ENCODE data around the gene SASH1.
A peak's percentile ranks its signal among the peaks of the same experiment; 100 is the strongest.

The SASH1 gene

GRCh38 chr6:148464319-148465010 lies 121.8 kb downstream of the SASH1 start:
- DNase-seq, result peak in 3 of 4 experiments; percentile 4 to 22 (median 16)

DNA sequence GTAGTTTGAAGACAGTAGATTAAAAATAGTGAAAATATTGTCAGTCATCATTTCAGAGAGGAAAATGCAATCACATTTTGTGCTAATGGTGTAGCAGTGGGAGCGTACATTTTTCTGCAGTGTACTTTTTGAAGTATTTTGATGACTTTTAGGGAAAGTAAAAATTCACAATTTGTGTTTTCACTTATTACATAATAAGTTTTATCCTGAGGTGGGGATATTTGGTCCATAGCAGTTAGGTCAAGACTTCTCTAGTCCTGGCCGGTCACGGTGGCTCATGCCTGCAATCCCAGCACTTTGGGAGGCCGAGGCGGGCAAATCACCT lies 122.3 kb downstream of the SASH1 start:
- no peak for DNase-seq

DNA sequence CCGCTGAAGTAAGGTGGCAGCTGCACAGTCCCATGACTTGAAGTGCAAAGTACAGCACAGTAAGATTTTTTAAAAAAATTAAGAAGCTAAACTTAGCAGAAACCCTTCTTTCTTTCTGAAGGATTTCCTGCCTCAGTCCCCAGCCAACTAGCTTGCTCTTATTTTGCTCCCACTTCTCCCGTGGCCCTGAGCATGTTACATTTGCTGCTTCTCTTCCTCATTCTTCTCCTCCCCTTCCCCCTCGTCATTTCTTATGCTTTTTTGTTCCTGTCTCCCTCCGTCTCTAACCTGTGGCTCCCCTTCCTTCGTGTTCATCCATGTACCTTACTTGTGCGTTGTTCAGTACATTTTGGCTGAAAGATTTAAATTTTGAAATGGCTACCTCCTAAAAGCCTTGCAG lies 123.0 kb downstream of the SASH1 start:
- DNase-seq, result no peak

DNA sequence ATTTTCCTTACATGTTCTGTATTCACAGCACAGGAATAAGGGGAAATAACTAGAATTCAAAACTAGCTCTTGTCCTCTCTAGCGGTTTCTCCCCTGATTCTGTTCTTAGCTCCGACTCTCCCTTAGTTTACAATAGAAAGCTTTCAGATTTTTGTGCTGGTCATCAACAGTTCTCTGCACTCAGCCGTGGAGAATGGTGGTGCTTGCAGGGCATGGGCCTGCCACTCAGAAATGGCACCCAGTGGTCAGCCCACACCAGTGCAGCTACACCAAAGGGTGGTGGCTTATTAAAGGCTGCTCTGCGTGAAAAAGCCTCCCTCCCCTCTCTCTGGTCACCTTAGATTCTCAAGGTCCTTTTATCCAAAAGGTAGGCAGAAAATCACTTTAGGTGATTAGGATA lies 123.5 kb downstream of the SASH1 start:
- no peak for DNase-seq

GRCh38 chr6:148467926-148468325 lies 125.3 kb downstream of the SASH1 start:
- DNase-seq, result no peak

DNA sequence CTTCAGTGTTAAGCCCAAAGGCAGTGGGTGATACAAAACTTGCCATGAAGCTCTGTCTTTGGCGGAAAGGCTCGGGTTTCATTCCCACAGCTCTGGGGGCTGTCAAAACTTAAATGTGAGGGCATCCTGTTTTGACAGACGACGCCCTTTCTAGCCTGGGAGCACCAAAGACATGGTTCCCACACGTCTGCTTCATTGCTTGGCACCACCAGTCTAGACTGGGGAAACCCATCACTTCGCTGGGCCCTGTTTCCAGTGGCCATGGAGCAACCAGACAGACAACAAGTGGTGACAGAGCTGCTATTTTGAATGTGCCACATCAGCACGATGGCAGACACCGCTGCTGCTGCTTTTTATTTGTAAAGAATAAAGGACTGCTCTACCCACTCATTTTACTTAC lies 127.5 kb downstream of the SASH1 start:
- DNase-seq, result no peak

DNA sequence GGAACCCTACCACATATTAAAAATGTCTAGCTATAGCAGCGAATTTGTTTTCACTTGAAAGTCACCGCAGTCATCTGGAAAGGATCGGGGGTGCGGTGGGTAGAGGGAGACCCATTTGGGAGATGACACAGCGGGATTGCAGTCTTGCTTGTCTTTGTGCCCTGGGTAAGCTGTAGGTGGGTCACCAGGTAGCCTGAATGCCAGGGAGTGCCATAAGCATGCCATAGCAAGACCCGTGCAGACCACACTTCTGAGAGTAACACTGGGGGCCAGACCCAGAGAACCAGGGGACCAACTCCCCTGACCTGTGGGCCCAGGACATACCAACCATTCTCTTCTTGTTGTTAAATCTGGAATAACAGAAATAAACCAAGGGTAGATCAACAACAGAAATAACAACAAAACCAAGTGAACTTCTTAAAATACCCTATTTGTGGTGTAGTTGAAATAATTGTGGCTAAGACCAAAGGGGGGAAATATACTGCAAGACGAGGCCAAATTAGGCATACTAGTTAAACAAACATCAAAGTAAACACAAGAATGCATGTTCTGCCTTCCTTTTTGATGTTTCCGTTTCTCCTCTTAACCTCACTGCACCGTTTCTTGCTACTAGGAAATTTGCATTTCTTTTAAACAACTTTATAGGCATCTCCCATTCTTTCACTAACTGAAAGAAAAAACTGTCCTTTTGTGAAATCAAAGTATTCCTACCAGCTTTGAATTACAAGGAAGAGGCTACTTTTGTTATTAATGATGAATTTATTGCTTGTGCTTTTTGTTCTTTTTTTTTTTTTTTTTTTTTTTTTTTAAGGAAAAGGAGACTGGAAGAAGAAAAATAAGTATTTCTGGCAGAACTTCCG lies 128.2 kb downstream of the SASH1 start:
- DNase-seq, result no peak

DNA sequence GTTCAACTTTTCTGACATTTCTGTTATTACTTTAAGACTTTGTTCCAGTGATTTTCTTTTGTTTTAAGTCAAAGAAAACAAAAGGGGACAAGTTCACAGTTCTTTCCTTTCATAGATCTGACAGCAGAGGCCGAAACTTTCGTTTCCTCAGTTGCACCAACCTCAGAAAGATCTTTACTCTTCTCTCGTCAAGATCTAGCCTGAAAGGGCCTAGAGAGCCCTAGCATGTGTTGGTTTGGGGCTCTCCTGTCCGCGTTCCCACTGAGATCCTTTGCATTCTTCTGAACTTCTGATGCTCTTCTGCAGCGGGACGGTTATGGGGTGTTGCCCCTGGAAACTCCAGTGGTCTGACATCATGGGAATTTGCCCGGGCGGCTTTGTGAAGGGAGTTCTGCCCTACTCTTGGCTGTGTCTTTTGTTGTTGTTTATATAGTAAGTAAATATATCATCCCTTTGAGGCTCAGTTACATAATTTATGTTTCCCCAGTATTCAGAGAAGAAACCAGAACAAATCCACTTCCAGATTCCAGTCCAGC lies 129.1 kb downstream of the SASH1 start:
- no peak for DNase-seq

- no peak for DNase-seq
Observed at GRCh38 chr6:148472171-148473105, 129.8 kb downstream of the SASH1 start.

DNA sequence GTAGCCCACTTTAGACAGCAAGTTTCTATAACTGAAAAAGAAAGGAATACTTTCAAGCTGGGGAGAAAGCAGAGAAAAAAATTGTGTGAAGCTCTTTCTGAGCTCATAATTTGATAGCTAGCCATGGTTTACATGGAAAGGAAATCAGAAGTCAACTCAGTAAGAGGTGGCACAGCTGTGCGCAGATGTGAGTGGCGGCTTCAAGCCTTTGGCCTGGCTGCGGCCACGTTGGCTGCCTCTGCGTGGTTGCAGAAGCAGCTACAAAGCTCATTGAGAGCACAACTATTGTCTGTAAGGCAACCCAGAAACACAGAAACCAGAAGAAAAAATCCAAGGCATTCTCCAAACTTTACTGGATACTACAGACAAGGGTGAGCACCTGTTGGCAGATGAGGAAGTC lies 136.9 kb downstream of the SASH1 start:
- no peak for DNase-seq

DNA sequence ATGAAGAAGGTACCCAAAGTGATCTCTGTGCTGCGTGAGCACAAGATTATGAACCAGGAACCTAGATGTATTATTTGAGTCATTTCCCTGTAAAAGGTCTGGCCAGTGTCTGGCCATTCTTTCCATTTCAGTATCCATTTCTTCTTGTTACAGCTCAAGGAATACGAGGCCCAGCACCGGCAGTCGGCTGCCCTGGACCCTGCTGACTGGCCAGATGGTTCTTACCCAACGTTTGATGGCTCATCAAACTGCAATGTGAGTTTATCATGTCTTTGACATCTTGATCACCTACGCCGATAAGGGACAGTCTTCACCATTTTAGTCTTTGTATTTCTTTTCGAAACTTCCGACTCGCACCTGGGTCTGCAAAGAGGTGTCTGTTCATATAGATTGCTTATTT lies 144.8 kb downstream of the SASH1 start:
- DNase-seq, result no peak

DNA sequence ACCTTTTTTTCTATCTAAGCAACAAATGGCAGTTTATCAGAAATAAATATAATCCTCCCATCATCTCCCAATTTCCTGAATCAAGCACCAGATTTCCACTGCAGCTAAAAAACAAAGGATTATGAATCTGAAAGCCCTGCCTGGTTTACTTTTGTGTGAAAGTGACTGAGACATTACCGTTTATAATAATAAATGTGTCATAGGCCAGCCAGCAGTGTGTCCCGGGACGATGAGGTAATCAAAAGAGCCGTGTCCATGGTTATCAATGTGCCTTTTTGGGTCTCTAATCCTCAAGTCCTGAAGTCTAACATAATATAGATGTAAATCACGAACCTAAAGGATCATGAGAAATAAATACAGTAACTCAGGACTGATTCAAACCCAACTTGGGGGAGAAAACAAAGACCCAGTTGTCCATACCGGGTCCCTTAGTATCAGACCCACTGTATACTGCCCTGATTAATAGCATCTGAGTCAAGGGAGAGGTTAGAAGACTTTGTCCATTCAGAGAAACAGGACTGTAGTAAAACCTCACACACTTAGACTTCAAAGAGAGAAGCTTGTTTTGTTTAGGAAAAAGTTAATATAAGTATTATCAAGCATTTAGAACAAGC lies 149.1 kb downstream of the SASH1 start:
- DNase-seq, result no peak

- DNase-seq, result no peak
Observed at GRCh38 chr6:148492654-148493290, 150.1 kb downstream of the SASH1 start.

- DNase-seq, result no peak
Observed at GRCh38 chr6:148493424-148493823, 150.8 kb downstream of the SASH1 start.

GRCh38 chr6:148494226-148494625 lies 151.6 kb downstream of the SASH1 start:
- no peak for DNase-seq

DNA sequence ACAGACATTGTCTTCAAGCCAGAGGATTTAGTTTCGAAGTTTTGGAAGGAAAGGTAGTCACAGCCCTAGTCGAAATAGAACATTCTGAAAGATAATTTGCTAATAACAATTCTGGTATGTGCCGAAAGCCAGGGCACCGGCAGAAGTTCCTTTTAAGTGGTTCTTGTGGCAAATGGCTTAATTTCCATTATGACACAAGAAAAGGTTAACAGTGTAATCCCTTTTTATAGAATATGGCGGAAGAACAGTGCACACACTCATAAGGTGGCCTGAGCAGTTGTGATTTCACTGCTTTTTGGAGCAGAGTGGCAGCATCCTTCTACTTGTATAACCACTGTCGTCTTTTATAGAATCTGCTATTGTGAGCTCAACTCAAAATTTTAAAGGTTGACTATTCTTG lies 152.4 kb downstream of the SASH1 start:
- DNase-seq, result no peak

- no peak for DNase-seq
Observed at GRCh38 chr6:148497257-148497656, 154.6 kb downstream of the SASH1 start.

DNA sequence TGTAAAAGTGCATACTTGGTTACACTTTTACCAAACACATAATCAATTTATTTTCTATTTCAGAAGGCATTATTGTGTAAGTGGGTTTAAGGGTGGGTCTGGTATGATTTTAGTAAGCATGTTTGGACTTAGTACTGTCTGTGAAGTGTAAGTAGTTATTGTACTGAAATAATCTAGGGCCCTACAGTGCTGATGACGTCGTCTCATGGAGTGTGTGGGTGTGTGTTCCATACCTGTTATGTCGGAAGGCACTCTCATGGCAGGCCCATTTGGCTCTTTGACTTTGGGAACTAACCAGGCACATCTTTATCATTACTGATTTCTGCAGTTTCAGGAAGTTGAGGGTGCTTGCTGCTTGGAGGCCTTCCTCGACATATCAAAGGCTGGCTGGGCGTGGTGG lies 155.1 kb downstream of the SASH1 start:
- DNase-seq, result no peak

DNA sequence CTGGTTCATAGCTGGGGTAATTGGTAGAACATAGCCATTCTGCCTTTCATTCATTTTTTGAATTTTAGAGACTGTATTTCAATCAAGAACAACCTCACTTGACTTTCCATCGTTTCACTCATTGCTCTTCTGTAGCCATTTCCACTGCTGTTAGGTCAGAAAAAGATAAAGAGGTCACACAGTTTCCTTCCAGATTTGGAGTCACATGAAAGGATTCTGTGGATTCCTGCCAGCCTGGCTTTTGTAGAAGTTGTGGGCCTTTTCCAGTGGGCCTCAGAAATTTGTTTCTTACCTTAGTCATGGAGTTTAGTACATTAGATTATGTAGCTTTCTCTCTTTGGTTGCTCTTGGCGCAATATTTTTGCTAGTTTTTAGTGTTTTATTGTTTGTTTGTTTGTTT lies 157.8 kb downstream of the SASH1 start:
- no peak for DNase-seq

DNA sequence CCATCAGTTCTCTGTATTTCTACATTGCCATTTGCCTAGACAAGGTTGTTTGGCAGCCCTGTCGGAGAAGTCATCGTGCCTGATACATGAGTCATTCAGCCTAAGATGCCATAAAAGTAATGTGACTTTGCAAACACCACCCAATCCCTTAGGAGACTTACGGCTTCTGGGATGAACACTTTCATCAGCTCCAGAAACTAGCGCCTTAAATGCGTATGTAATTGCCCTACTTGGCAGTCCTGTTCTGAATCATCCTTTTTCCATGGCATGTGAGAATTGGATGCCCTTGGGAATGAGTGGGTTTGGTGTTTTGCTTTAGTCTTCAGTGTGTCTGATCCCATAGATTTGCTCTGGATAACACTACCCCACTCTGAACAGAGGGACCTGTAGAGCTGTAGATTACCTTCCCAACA lies 158.5 kb downstream of the SASH1 start:
- DNase-seq, result no peak

GRCh38 chr6:148502083-148502772 lies 159.6 kb downstream of the SASH1 start:
- DNase-seq, result no peak

DNA sequence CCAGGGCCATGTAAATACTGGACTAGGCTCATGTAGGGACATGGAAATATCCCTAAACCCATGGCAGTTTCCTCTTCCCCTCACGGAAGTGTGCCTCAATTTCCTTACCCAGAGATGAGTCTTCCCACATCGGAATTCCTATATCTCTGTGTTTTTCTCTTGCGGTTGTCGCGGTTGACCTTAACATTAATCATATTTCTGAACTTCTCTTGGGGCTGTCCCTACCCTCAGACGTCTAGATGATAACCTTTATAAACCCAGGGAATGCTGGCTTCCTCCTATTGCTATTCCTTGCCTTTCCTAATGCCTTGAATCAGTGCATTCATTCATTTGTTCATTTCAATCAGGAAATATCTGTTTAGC lies 160.1 kb downstream of the SASH1 start:
- no peak for DNase-seq
